ENCODE measurements around the gene SFR1.

- no peak for TF ChIP-seq CTCF (IDR thresholded peaks at IDR 0.05)
- TF ChIP-seq POLR2A (IDR thresholded peaks at IDR 0.05), result no peak
Observed at GRCh38 chr10:104101902-104102301, 20.1 kb upstream of the SFR1 start.

Data from vagina (tissue), 2 donors.